HEK293 (cell line): ENCODE measurements around the gene ZFP36.

Experiments used
- HOXD13 ChIP-seq: sonication (generic); formaldehyde crosslinking; IDR thresholded peaks from 2 replicates; pipeline ENCODE4 v1.8.0; 2022; ENCODE audit warnings: missing genetic modification reagents, borderline replicate concordance
- PBX3 ChIP-seq: sonication (generic); formaldehyde crosslinking; IDR thresholded peaks from 2 replicates; pipeline ENCODE4 v1.8.1; 2022; ENCODE audit warnings: mild to moderate bottlenecking, moderate library complexity, missing genetic modification reagents
- SP3 ChIP-seq: fragments of 450-650 bp; formaldehyde crosslinking; IDR thresholded peaks from 2 replicates; pipeline ENCODE4 v1.5.1; 2016; ENCODE audit warnings: missing biosample characterization, missing genetic modification characterization
- ZBTB10 ChIP-seq: fragments of 450-650 bp; formaldehyde crosslinking; IDR thresholded peaks from 2 replicates; pipeline ENCODE4 v1.5.1; 2016; ENCODE audit warnings: missing biosample characterization, missing genetic modification characterization
- ZBTB20 ChIP-seq: fragments of 450-650 bp; formaldehyde crosslinking; IDR thresholded peaks from 2 replicates; pipeline ENCODE4 v1.5.1; 2016; ENCODE audit warnings: missing biosample characterization, missing genetic modification characterization
- ZBTB6 ChIP-seq: fragments of 450-650 bp; formaldehyde crosslinking; IDR thresholded peaks from 2 replicates; pipeline ENCODE4 v1.5.1; 2017; ENCODE audit warnings: missing biosample characterization, missing genetic modification characterization
- ZNF121 ChIP-seq: fragments of 450-650 bp; formaldehyde crosslinking; IDR thresholded peaks from 2 replicates; pipeline ENCODE4 v1.5.1; 2016; ENCODE audit warnings: missing biosample characterization, missing genetic modification characterization
- ZNF146 ChIP-seq: fragments of 450-650 bp; formaldehyde crosslinking; IDR thresholded peaks from 2 replicates; pipeline ENCODE4 v1.5.1; 2016; ENCODE audit warnings: missing biosample characterization, missing genetic modification characterization
- ZNF169 ChIP-seq: fragments of 450-650 bp; formaldehyde crosslinking; IDR thresholded peaks from 2 replicates; pipeline ENCODE4 v1.5.1; 2016; ENCODE audit warnings: missing biosample characterization, missing genetic modification characterization
- ZNF19 ChIP-seq: fragments of 450-650 bp; formaldehyde crosslinking; IDR thresholded peaks from 2 replicates; pipeline ENCODE4; 2016; ENCODE audit warnings: missing biosample characterization, missing genetic modification characterization, low read depth
- ZNF202 ChIP-seq: fragments of 450-650 bp; formaldehyde crosslinking; IDR thresholded peaks from 2 replicates; pipeline ENCODE4 v1.5.1; 2016; ENCODE audit warnings: missing biosample characterization, missing genetic modification characterization, borderline replicate concordance
- ZNF23 ChIP-seq: fragments of 450-650 bp; formaldehyde crosslinking; IDR thresholded peaks from 2 replicates; pipeline ENCODE4 v1.5.1; 2016; ENCODE audit warnings: missing biosample characterization, missing genetic modification characterization, borderline replicate concordance
- ZNF248 ChIP-seq: fragments of 450-650 bp; formaldehyde crosslinking; IDR thresholded peaks from 2 replicates; pipeline ENCODE4 v1.5.1; 2017; ENCODE audit warnings: missing biosample characterization, missing genetic modification characterization
- ZNF391 ChIP-seq: fragments of 450-650 bp; formaldehyde crosslinking; IDR thresholded peaks from 2 replicates; pipeline ENCODE4 v1.5.1; 2016; ENCODE audit warnings: low read depth, missing biosample characterization, missing genetic modification characterization, borderline replicate concordance
- ZNF423 ChIP-seq: fragments of 450-650 bp; formaldehyde crosslinking; IDR thresholded peaks from 2 replicates; pipeline ENCODE4 v1.5.1; 2016; ENCODE audit warnings: missing biosample characterization, missing genetic modification characterization
- ZNF501 ChIP-seq: fragments of 450-650 bp; formaldehyde crosslinking; IDR thresholded peaks from 2 replicates; pipeline ENCODE4 v1.5.1; 2016; ENCODE audit warnings: missing biosample characterization, missing genetic modification characterization
- ZNF510 ChIP-seq: fragments of 450-650 bp; formaldehyde crosslinking; IDR thresholded peaks from 2 replicates; pipeline ENCODE4 v1.5.1; 2018; ENCODE audit warnings: mild to moderate bottlenecking, missing genetic modification characterization, missing biosample characterization; ENCODE audit not compliant: insufficient replicate concordance
- ZNF596 ChIP-seq: fragments of 450-650 bp; IDR thresholded peaks from 2 replicates; pipeline ENCODE4 v1.5.0; 2018; ENCODE audit warnings: missing biosample characterization, mild to moderate bottlenecking, missing genetic modification characterization, moderate library complexity
- ZNF600 ChIP-seq: fragments of 450-650 bp; formaldehyde crosslinking; IDR thresholded peaks from 2 replicates; pipeline ENCODE4 v1.5.1; 2016; ENCODE audit warnings: missing biosample characterization, missing genetic modification characterization
- ZNF654 ChIP-seq: fragments of 450-650 bp; formaldehyde crosslinking; IDR thresholded peaks from 2 replicates; pipeline ENCODE4 v1.5.1; 2016; ENCODE audit warnings: low read depth, missing biosample characterization, missing genetic modification characterization
- TF ChIP-seq, protein P1 (sequence below): fragments of 450-650 bp; formaldehyde crosslinking; IDR thresholded peaks from 2 replicates; pipeline ENCODE4 v1.5.1; 2016; ENCODE audit warnings: missing biosample characterization, missing genetic modification characterization
- TF ChIP-seq, protein P2 (sequence below): fragments of 450-650 bp; formaldehyde crosslinking; IDR thresholded peaks from 2 replicates; pipeline ENCODE4 v1.5.1; 2016; ENCODE audit warnings: missing biosample characterization, missing genetic modification characterization, borderline replicate concordance
- TF ChIP-seq, protein P3 (sequence below): fragments of 450-650 bp; formaldehyde crosslinking; IDR thresholded peaks from 2 replicates; pipeline ENCODE4 v1.5.1; 2016; ENCODE audit warnings: missing biosample characterization, missing genetic modification characterization, borderline replicate concordance

ZFP36 gene

DNA sequence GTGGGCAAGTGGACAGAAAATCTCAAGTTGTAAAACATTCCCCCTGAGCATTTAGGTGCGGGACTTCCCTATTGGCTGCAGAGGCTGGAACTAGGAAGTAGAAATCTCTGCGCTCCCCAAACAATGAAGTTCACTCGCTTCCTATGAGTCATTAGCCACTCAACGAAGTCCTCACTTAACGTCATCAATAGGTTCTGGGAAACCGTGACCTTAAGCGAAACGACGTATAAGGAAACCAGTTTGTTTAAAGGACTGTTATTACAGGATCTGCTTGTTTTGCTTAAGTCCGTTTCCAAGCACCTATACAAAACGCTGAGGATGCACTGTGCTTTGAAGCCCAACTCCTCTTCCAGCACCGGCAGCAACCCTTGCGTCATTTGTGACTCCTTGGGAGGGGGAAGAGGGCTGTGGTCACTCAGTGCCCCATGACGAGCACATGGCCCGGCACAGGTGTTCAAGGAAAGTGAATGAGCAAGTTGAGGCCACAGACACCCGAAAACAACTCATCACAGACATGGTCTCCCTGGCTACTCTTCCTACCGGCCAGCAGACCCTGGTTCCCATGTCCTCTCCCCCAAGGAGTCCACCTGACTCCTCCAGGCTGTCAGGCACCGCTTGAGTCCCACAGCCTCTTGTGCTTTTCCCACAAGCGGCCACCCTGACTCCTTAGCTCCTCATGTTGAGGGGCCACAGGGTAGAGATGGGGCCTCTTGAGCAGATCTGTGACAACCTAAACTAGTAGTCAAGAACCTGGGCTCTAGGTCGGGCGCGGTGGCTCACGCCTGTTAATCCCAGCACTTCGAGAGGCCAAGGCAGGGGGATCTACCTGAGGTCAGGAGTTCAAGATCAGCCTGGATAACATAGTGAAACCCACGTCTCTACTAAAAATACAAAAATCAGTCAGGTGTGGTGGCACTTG lies 24.3 kb downstream of the ZFP36 start (continued):
- TF ChIP-seq ZNF596 (tag by site-specific recombination) (no peak), ZBTB6 (peak; percentile 62; the same call in 1 of the 2 replicates), ZNF391 (tag by site-specific recombination) (no peak), HOXD13 (CRISPR knock-in tag) (no peak), ZNF23 (tag by site-specific recombination) (no peak), ZNF423 (tag by site-specific recombination) (no peak), ZBTB20 (tag by site-specific recombination) (peak; percentile 42; the same call in 1 of the 2 replicates), PBX3 (CRISPR knock-in tag) (no peak), ZNF19 (tag by site-specific recombination) (no peak), ZNF654 (tag by site-specific recombination) (no peak), ZNF501 (tag by site-specific recombination) (peak; percentile 72; the same call in 1 of the 2 replicates), ZNF600 (peak; percentile 100), ZBTB10 (tag by site-specific recombination) (no peak; the same call in none of the 2 replicates), ZNF510 (tag by site-specific recombination) (no peak), ZNF146 (no peak), SP3 (tag by site-specific recombination) (0 out of 2 replicates have a peak, but pooled peaks have one; percentile 4), ZNF169 (tag by site-specific recombination) (no peak), ZNF248 (no peak), ZNF121 (tag by site-specific recombination) (no peak), ZNF202 (no peak)
- TF ChIP-seq, protein P1, sequence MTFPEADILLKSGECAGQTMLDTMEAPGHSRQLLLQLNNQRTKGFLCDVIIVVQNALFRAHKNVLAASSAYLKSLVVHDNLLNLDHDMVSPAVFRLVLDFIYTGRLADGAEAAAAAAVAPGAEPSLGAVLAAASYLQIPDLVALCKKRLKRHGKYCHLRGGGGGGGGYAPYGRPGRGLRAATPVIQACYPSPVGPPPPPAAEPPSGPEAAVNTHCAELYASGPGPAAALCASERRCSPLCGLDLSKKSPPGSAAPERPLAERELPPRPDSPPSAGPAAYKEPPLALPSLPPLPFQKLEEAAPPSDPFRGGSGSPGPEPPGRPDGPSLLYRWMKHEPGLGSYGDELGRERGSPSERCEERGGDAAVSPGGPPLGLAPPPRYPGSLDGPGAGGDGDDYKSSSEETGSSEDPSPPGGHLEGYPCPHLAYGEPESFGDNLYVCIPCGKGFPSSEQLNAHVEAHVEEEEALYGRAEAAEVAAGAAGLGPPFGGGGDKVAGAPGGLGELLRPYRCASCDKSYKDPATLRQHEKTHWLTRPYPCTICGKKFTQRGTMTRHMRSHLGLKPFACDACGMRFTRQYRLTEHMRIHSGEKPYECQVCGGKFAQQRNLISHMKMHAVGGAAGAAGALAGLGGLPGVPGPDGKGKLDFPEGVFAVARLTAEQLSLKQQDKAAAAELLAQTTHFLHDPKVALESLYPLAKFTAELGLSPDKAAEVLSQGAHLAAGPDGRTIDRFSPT (tag by site-specific recombination): peak; percentile 49
- TF ChIP-seq, protein P2, sequence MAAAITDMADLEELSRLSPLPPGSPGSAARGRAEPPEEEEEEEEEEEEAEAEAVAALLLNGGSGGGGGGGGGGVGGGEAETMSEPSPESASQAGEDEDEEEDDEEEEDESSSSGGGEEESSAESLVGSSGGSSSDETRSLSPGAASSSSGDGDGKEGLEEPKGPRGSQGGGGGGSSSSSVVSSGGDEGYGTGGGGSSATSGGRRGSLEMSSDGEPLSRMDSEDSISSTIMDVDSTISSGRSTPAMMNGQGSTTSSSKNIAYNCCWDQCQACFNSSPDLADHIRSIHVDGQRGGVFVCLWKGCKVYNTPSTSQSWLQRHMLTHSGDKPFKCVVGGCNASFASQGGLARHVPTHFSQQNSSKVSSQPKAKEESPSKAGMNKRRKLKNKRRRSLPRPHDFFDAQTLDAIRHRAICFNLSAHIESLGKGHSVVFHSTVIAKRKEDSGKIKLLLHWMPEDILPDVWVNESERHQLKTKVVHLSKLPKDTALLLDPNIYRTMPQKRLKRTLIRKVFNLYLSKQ (tag by site-specific recombination): no peak
- TF ChIP-seq, protein P3, sequence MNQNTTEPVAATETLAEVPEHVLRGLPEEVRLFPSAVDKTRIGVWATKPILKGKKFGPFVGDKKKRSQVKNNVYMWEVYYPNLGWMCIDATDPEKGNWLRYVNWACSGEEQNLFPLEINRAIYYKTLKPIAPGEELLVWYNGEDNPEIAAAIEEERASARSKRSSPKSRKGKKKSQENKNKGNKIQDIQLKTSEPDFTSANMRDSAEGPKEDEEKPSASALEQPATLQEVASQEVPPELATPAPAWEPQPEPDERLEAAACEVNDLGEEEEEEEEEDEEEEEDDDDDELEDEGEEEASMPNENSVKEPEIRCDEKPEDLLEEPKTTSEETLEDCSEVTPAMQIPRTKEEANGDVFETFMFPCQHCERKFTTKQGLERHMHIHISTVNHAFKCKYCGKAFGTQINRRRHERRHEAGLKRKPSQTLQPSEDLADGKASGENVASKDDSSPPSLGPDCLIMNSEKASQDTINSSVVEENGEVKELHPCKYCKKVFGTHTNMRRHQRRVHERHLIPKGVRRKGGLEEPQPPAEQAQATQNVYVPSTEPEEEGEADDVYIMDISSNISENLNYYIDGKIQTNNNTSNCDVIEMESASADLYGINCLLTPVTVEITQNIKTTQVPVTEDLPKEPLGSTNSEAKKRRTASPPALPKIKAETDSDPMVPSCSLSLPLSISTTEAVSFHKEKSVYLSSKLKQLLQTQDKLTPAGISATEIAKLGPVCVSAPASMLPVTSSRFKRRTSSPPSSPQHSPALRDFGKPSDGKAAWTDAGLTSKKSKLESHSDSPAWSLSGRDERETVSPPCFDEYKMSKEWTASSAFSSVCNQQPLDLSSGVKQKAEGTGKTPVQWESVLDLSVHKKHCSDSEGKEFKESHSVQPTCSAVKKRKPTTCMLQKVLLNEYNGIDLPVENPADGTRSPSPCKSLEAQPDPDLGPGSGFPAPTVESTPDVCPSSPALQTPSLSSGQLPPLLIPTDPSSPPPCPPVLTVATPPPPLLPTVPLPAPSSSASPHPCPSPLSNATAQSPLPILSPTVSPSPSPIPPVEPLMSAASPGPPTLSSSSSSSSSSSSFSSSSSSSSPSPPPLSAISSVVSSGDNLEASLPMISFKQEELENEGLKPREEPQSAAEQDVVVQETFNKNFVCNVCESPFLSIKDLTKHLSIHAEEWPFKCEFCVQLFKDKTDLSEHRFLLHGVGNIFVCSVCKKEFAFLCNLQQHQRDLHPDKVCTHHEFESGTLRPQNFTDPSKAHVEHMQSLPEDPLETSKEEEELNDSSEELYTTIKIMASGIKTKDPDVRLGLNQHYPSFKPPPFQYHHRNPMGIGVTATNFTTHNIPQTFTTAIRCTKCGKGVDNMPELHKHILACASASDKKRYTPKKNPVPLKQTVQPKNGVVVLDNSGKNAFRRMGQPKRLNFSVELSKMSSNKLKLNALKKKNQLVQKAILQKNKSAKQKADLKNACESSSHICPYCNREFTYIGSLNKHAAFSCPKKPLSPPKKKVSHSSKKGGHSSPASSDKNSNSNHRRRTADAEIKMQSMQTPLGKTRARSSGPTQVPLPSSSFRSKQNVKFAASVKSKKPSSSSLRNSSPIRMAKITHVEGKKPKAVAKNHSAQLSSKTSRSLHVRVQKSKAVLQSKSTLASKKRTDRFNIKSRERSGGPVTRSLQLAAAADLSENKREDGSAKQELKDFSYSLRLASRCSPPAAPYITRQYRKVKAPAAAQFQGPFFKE (tag by site-specific recombination): no peak
